WTC11 (cell line): ENCODE results near the gene TAOK2. TPM values are rescaled to one million over a fixed set of nuclear protein-coding genes. Genes with fewer than 3 reads are reported as not detected.

Experiments
- ATAC-seq: fragments of 200-7000 bp; cut with Tn5 transposase; 2 replicates; pipeline ENCODE4 v1.10.0; 2021; ENCODE audit warnings: mild to moderate bottlenecking, moderate library complexity
- CTCF ChIA-PET: fragments of 300-600 bp; sonication (Branson Sonifier 250); formaldehyde crosslinking; loops from one replicate; lab custom pipeline; 2021; ENCODE audit warnings: antibody characterized with exemption; lab: Charles Lee
- POLR2A ChIA-PET: fragments of 350-600 bp; sonication (Branson Sonifier 250); formaldehyde crosslinking; loops from one replicate; lab custom pipeline; 2021; ENCODE audit warnings: antibody characterized with exemption; lab: Charles Lee
- DNase-seq: peaks from one replicate; pipeline ENCODE4 v3.0.0; 2021; ENCODE audit warnings: low spot score
- H3K27ac Mint-ChIP-seq: 2 replicates; pipeline ENCODE4 v1.8.0; 2021; ENCODE audit warnings: mixed read lengths
- H3K27me3 Mint-ChIP-seq: 2 replicates; pipeline ENCODE4 v1.8.0; 2021; ENCODE audit warnings: low read depth, mild to moderate bottlenecking, moderate library complexity, mixed read lengths
- H3K36me3 Mint-ChIP-seq: 2 replicates; pipeline ENCODE4 v1.8.0; 2021; ENCODE audit warnings: mixed read lengths
- H3K4me1 Mint-ChIP-seq: 2 replicates; pipeline ENCODE4 v1.8.0; 2022; ENCODE audit warnings: mixed read lengths
- H3K4me3 Mint-ChIP-seq: 2 replicates; pipeline ENCODE4 v1.8.0; 2021; ENCODE audit warnings: mild to moderate bottlenecking, moderate library complexity, mixed read lengths
- H3K9me3 Mint-ChIP-seq: 2 replicates; pipeline ENCODE4 v1.8.0; 2021; ENCODE audit warnings: mixed read lengths
- CBFB ChIP-seq: sonication (generic); formaldehyde crosslinking; IDR thresholded peaks from 2 replicates; pipeline ENCODE4 v1.8.1; 2022; ENCODE audit warnings: mild to moderate bottlenecking, low read depth, missing genetic modification reagents
- CTCF ChIP-seq: fragments of 200-600 bp; IDR thresholded peaks from 2 replicates; pipeline ENCODE4 v1.8.0; 2022; ENCODE audit warnings: antibody characterized with exemption
- ESRRA ChIP-seq: sonication (generic); formaldehyde crosslinking; IDR thresholded peaks from 2 replicates; pipeline ENCODE4 v1.8.1; 2022; ENCODE audit warnings: mild to moderate bottlenecking, missing genetic modification reagents, borderline replicate concordance
- ETV6 ChIP-seq: sonication (generic); formaldehyde crosslinking; IDR thresholded peaks from 2 replicates; pipeline ENCODE4 v1.8.1; 2022; ENCODE audit warnings: mild to moderate bottlenecking, missing genetic modification reagents
- GRHL2 ChIP-seq: fragments of 250-450 bp; sonication (Bioruptor Pico); IDR thresholded peaks from 2 replicates; pipeline ENCODE4 v1.8.0; 2022; ENCODE audit warnings: mild to moderate bottlenecking, moderate library complexity; ENCODE audit not compliant: insufficient replicate concordance, severe bottlenecking
- HMGA2 ChIP-seq: fragments of 250-450 bp; sonication (Bioruptor Pico); IDR thresholded peaks from 2 replicates; pipeline ENCODE4 v1.4.0; 2021; ENCODE audit warnings: mild to moderate bottlenecking, moderate library complexity
- KAT7 ChIP-seq: sonication (generic); formaldehyde crosslinking; IDR thresholded peaks from 2 replicates; pipeline ENCODE4 v1.8.1; 2023; ENCODE audit warnings: missing genetic modification reagents, mild to moderate bottlenecking, borderline replicate concordance
- NFATC4 ChIP-seq: fragments of 250-450 bp; sonication (Bioruptor Pico); IDR thresholded peaks from 2 replicates; pipeline ENCODE4 v1.9.0; 2021; ENCODE audit warnings: mild to moderate bottlenecking
- NFE2L1 ChIP-seq: sonication (generic); formaldehyde crosslinking; IDR thresholded peaks from 2 replicates; pipeline ENCODE4 v1.8.1; 2023; ENCODE audit warnings: missing genetic modification reagents
- PRRX2 ChIP-seq: fragments of 250-450 bp; sonication (Bioruptor Pico); IDR thresholded peaks from 2 replicates; pipeline ENCODE4 v1.8.0; 2021; ENCODE audit warnings: mild to moderate bottlenecking
- SMAD3 ChIP-seq: sonication (generic); formaldehyde crosslinking; IDR thresholded peaks from 2 replicates; pipeline ENCODE4 v1.8.0; 2022; ENCODE audit warnings: missing genetic modification reagents, mild to moderate bottlenecking, borderline replicate concordance
- SOX15 ChIP-seq: fragments of 250-450 bp; sonication (Bioruptor Pico); IDR thresholded peaks from 2 replicates; pipeline ENCODE4 v1.9.0; 2021; ENCODE audit warnings: mild to moderate bottlenecking
- TEAD4 ChIP-seq: sonication (generic); formaldehyde crosslinking; IDR thresholded peaks from 2 replicates; pipeline ENCODE4 v1.8.0; 2022; ENCODE audit warnings: mild to moderate bottlenecking, missing genetic modification reagents
- TP53 ChIP-seq: sonication (generic); formaldehyde crosslinking; IDR thresholded peaks from 2 replicates; pipeline ENCODE4 v1.8.1; 2023; ENCODE audit warnings: mild to moderate bottlenecking, missing genetic modification reagents
- ZBTB43 ChIP-seq: sonication (generic); formaldehyde crosslinking; IDR thresholded peaks from 2 replicates; pipeline ENCODE4 v1.8.1; 2023; ENCODE audit warnings: mild to moderate bottlenecking, missing genetic modification reagents
- ZMAT4 ChIP-seq: fragments of 250-450 bp; sonication (Bioruptor Pico); IDR thresholded peaks from 2 replicates; pipeline ENCODE4 v1.9.0; 2021; ENCODE audit warnings: mild to moderate bottlenecking
- ZNF423 ChIP-seq: fragments of 250-450 bp; sonication (Bioruptor Pico); IDR thresholded peaks from 2 replicates; pipeline ENCODE4 v2.1.2; 2022; ENCODE audit warnings: mild to moderate bottlenecking, moderate library complexity
- ZNF532 ChIP-seq: fragments of 250-450 bp; sonication (Bioruptor Pico); IDR thresholded peaks from 2 replicates; pipeline ENCODE4 v1.9.0; 2021; ENCODE audit warnings: mild to moderate bottlenecking, borderline replicate concordance
- total RNA-seq: library from RNA; stranded (reverse); gene quantifications from 3 replicates; pipeline ENCODE4 v1.2.3, GENCODE V29; 2021
- TF ChIP-seq, protein P1 (sequence below): sonication (generic); formaldehyde crosslinking; IDR thresholded peaks from 2 replicates; pipeline ENCODE4 v1.8.1; 2022; ENCODE audit warnings: missing genetic modification reagents, borderline replicate concordance
- TF ChIP-seq, protein P2 (sequence below): sonication (generic); formaldehyde crosslinking; IDR thresholded peaks from 2 replicates; pipeline ENCODE4 v1.8.1; 2023; ENCODE audit warnings: mild to moderate bottlenecking, missing genetic modification reagents, moderate library complexity
- TF ChIP-seq, protein P3 (sequence below): sonication (generic); formaldehyde crosslinking; IDR thresholded peaks from 2 replicates; pipeline ENCODE4 v1.8.1; 2022; ENCODE audit warnings: low read depth, mild to moderate bottlenecking, moderate library complexity, missing genetic modification reagents, borderline replicate concordance
- TF ChIP-seq, protein P4 (sequence below): fragments of 250-450 bp; sonication (Bioruptor Pico); IDR thresholded peaks from 2 replicates; pipeline ENCODE4 v2.1.2; 2022; ENCODE audit warnings: mild to moderate bottlenecking, moderate library complexity

The TAOK2 gene
- total RNA-seq, 1 experiment from 2014 or later: 42.4 TPM

- no peak overlapping the region for H3K4me3 Mint-ChIP-seq
Observed at GRCh38 chr16:29991571-29991904, 17.9 kb downstream of the TAOK2 start.

GRCh38 chr16:29992344-29992967 is 18.8 kb downstream of the TAOK2 start:
- no peak overlapping the region for H3K27ac Mint-ChIP-seq
- no peaks in the 10 kb centered on the region for H3K9me3 Mint-ChIP-seq
- H3K4me1 Mint-ChIP-seq: peaks cover 11% of the 10 kb centered on the region
- H3K36me3 Mint-ChIP-seq: peaks cover 21% of the 10 kb centered on the region
- ATAC-seq (no peak), DNase-seq (no peak)
- H3K27me3 Mint-ChIP-seq: no peaks in the 10 kb centered on the region
- ChIA-PET CTCF (interaction anchor here (1.2 to 2.2 kb wide), 2 partner anchors 8 to 29 kb away, joined by 5 to 9 read pairs; no protein-coding TSS in a partner anchor), POLR2A (no interaction called here)
- no peak overlapping the region for H3K4me3 Mint-ChIP-seq
- TF ChIP-seq ZNF423: no peak
- TF ChIP-seq ZMAT4 (CRISPR knock-in tag): no peak
- TF ChIP-seq KAT7 (CRISPR knock-in tag): no peak
- no peak for TF ChIP-seq GRHL2 (CRISPR knock-in tag)
- TF ChIP-seq ZNF532 (CRISPR knock-in tag): no peak
- no peak for TF ChIP-seq CTCF
- TF ChIP-seq ESRRA: no peak
- no peak for TF ChIP-seq ZBTB43 (CRISPR knock-in tag)
- TF ChIP-seq, protein P1, sequence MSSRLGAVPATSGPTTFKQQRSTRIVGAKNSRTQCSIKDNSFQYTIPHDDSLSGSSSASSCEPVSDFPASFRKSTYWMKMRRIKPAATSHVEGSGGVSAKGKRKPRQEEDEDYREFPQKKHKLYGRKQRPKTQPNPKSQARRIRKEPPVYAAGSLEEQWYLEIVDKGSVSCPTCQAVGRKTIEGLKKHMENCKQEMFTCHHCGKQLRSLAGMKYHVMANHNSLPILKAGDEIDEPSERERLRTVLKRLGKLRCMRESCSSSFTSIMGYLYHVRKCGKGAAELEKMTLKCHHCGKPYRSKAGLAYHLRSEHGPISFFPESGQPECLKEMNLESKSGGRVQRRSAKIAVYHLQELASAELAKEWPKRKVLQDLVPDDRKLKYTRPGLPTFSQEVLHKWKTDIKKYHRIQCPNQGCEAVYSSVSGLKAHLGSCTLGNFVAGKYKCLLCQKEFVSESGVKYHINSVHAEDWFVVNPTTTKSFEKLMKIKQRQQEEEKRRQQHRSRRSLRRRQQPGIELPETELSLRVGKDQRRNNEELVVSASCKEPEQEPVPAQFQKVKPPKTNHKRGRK (CRISPR knock-in tag): no peak
- TF ChIP-seq HMGA2 (CRISPR knock-in tag): no peak
- TF ChIP-seq, protein P2, sequence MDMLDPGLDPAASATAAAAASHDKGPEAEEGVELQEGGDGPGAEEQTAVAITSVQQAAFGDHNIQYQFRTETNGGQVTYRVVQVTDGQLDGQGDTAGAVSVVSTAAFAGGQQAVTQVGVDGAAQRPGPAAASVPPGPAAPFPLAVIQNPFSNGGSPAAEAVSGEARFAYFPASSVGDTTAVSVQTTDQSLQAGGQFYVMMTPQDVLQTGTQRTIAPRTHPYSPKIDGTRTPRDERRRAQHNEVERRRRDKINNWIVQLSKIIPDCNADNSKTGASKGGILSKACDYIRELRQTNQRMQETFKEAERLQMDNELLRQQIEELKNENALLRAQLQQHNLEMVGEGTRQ (CRISPR knock-in tag): no peak
- TF ChIP-seq, protein P3, sequence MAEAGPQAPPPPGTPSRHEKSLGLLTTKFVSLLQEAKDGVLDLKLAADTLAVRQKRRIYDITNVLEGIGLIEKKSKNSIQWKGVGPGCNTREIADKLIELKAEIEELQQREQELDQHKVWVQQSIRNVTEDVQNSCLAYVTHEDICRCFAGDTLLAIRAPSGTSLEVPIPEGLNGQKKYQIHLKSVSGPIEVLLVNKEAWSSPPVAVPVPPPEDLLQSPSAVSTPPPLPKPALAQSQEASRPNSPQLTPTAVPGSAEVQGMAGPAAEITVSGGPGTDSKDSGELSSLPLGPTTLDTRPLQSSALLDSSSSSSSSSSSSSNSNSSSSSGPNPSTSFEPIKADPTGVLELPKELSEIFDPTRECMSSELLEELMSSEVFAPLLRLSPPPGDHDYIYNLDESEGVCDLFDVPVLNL (CRISPR knock-in tag): no peak
- no peak for TF ChIP-seq TEAD4 (CRISPR knock-in tag)
- no peak for TF ChIP-seq CBFB (CRISPR knock-in tag)
- TF ChIP-seq, protein P4, sequence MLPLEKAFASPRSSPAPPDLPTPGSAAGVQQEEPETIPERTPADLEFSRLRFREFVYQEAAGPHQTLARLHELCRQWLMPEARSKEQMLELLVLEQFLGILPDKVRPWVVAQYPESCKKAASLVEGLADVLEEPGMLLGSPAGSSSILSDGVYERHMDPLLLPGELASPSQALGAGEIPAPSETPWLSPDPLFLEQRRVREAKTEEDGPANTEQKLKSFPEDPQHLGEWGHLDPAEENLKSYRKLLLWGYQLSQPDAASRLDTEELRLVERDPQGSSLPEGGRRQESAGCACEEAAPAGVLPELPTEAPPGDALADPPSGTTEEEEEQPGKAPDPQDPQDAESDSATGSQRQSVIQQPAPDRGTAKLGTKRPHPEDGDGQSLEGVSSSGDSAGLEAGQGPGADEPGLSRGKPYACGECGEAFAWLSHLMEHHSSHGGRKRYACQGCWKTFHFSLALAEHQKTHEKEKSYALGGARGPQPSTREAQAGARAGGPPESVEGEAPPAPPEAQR: no peak
- no peak for TF ChIP-seq ETV6 (CRISPR knock-in tag)

More at GRCh38 chr16:29991571-29991904, 17.9 kb downstream of the TAOK2 start:
- no peak for ATAC-seq
- CTCF ChIA-PET: interaction anchor here (1.0 to 2.2 kb wide), 3 partner anchors 9 to 40 kb away, joined by 4 to 9 read pairs (median 4); partner anchors contain the start of genes TAOK2 and TLCD3B
- TF ChIP-seq NFATC4 (CRISPR knock-in tag): no peak
- no peak for TF ChIP-seq SOX15 (CRISPR knock-in tag)
- TF ChIP-seq NFE2L1 (CRISPR knock-in tag): no peak
- TF ChIP-seq TP53 (CRISPR knock-in tag): no peak
- no peak for TF ChIP-seq PRRX2 (CRISPR knock-in tag)
- no peak for TF ChIP-seq SMAD3 (CRISPR knock-in tag)
- Mint-ChIP-seq H3K4me1 (peaks cover 7% of the 10 kb centered on the region; the same call in 1 of the 2 replicates), H3K9me3 (no peaks in the 10 kb centered on the region), H3K27ac (no peak overlapping the region), H3K36me3 (peaks cover 21% of the 10 kb centered on the region), H3K27me3 (no peaks in the 10 kb centered on the region)
- POLR2A ChIA-PET: no interaction called here
- no peak for DNase-seq
